LNCAP (cell line): ENCODE data around the gene ARHGAP1.

ENCODE experiments used
- TF ChIP-seq, protein P1 (sequence below): fragments of 450-650 bp; IDR thresholded peaks from 2 replicates; pipeline ENCODE4 v1.5.1; 2017; ENCODE audit warnings: mild to moderate bottlenecking

ARHGAP1 gene

GRCh38 chr11:46695345-46696211, 4.8 kb downstream of the ARHGAP1 start:
- TF ChIP-seq, protein P1, sequence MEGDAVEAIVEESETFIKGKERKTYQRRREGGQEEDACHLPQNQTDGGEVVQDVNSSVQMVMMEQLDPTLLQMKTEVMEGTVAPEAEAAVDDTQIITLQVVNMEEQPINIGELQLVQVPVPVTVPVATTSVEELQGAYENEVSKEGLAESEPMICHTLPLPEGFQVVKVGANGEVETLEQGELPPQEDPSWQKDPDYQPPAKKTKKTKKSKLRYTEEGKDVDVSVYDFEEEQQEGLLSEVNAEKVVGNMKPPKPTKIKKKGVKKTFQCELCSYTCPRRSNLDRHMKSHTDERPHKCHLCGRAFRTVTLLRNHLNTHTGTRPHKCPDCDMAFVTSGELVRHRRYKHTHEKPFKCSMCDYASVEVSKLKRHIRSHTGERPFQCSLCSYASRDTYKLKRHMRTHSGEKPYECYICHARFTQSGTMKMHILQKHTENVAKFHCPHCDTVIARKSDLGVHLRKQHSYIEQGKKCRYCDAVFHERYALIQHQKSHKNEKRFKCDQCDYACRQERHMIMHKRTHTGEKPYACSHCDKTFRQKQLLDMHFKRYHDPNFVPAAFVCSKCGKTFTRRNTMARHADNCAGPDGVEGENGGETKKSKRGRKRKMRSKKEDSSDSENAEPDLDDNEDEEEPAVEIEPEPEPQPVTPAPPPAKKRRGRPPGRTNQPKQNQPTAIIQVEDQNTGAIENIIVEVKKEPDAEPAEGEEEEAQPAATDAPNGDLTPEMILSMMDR: no peak

GRCh38 chr11:46694607-46695006, 5.8 kb downstream of the ARHGAP1 start:
- TF ChIP-seq, protein P1: no peak

DNA sequence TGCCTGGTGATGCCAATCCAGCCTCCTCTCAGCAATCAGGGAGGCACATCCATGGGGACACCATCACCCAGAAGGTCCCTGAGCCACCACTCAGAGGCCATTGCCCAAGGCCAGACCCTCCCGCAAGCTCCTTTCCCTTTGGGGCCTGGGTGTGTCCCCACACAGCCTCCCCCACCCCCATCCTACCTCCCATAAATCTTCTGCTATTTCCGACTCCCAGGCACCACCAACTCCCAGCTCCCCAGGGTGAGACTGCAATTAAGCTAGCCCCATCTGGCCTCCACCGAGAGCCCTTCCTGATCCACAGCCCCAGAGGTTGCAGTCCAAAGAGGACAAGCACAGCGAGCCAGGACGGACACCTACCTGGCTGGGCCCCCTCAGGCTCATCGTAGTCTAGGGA, 6.3 kb downstream of the ARHGAP1 start:
- TF ChIP-seq, protein P1: no peak

DNA sequence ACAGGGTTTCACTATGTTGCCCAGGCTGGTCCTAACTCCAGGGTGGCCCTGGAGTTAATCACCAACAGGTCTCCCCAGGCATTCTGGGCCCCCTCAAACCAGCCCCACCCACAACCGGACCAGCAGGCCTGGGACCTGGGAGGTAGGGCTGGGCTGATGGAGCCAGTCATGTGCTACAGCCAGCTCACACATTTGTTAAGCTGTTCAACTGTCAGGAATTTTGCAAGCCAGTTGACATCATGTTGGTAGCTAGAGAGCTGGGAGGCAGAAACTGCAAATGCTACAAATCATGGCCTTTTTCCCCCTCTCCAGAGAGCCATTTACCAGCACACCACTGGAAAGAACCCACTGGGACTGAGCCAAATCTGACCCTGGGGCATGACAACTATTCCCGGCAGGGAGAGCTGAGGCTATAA, 6.8 kb downstream of the ARHGAP1 start:
- TF ChIP-seq, protein P1: no peak

DNA sequence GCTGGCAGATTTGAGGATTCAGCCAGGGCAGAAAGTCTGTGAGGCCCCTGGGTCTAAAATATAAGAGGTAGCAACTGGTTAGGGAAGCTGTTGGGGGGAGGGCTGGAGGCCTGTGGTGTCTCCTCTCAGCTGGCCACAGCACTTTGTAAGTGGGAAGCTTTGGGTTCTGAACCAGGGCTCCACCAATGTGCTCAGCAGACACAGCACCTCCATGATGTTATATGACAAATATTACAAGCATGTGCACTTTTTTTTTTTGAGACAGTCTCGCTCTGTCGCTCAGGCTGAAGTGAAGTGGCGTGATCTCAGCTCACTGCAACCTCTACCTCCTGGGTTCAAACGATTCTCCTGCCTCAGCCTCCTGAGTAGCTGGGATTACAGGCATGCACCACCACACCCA, 8.0 kb downstream of the ARHGAP1 start:
- TF ChIP-seq, protein P1: no peak

- TF ChIP-seq, protein P1: no peak
Observed at GRCh38 chr11:46690702-46691101, 9.7 kb downstream of the ARHGAP1 start.

- TF ChIP-seq, protein P1: no peak
Observed at GRCh38 chr11:46686886-46687795, 13.3 kb downstream of the ARHGAP1 start.
